GM18508 (cell line): ENCODE measurements around the gene CEND1.

ENCODE experiments used
- ATAC-seq: cut with Tn5 transposase; IDR thresholded peaks from one replicate; pipeline ENCODE4 v1.9.1; 2021; ENCODE audit warnings: moderate number of reproducible peaks; ENCODE audit not compliant: insufficient read depth, unreplicated experiment

CEND1 gene

GRCh38 chr11:827897-828192, 38.0 kb upstream of the CEND1 start, which contains the start of gene CRACR2B:
TSS of gene CRACR2B (plus strand) at chr11:827919. CDS start at chr11:828608, 689 bp downstream.
- ATAC-seq = no peak

GRCh38 chr11:827146-827896, 37.4 kb upstream of the CEND1 start:
- ATAC-seq = no peak

DNA sequence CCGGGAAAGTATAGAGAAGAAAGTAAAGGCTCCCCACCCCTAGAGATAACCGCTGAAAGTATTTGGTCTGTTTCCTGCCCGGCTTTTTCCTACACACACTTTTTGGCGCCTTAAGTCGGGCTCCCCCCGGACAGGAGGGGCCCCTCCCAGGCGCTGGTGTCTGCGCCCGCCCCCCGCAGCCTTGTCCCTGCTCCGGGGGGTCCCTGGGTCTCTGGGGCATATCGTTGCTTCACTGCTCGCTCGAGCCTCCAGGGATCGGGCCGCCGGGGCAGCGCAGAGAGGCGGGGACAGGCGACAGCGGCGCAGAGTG, 36.9 kb upstream of the CEND1 start:
- no peak for ATAC-seq

- ATAC-seq = no peak
These were observed 36.3 kb upstream of the CEND1 start for GRCh38 chr11:826227-826621.

DNA sequence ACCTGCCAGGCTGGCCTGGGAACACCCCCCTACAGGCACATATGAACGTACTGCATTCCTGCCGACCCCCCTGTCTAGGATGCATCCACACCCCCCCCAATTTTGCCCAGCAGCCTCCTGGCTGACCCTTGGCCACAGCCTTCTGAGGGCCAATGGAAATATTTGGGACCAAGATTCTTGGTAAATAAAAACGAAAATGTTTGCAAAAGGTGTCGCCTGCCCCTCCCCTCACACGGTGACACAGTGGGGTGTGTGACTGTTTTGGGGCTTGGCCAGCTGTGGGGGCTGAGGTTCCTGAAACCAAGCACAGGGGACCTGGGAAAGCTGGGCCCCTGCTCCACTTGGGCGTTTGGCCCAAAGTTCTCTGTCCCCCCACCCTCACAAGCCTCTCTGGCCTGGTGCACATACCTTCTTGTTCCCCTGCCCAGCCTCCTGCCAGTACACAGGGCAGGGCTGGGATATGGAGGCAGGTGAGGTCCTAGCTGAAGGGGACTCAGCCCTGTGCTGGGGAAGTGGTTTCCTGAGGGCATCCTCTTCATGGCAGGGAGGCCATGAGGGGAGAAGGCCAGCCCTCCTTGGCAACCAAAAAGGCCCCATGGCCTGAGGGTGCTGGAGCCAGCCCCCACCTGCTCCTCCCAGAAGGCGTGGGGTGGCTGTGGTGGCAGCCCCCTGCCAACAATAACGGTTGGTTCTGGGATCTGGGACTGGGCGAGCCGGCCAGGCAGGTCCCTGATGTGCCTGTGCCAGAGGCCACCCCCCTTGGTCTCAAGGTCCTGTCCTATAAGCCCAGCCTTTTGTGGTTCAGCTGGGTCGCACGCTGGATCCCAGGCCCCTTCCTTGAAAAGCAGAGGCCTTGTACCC, 35.7 kb upstream of the CEND1 start:
- ATAC-seq = no peak

GRCh38 chr11:824942-825341, 35.1 kb upstream of the CEND1 start:
- no peak for ATAC-seq

DNA sequence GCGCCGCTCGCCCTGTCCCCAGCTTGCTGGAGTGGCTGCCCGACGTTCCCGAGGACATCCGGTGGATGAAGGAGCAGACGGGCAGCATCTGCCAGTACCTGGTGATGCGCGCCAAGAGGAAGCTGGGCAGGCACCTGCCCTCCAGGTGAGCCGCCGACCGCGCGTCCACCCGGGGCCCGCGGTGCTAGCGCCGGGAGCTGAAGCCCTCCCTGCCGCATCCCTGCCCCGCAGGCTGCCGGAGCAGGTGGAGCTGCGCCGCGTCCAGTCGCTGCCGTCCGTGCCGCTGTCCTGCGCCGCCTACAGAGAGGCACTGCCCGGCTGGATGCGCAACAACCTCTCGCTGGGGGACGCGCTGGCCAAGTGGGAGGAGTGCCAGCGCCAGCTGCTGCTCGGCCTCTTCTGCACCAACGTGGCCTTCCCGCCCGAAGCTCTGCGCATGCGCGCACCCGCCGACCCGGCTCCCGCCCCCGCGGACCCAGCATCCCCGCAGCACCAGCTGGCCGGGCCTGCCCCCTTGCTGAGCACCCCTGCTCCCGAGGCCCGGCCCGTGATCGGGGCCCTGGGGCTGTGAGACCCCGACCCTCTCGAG, 34.5 kb upstream of the CEND1 start:
- no peak for ATAC-seq

GRCh38 chr11:823441-824291, 33.8 kb upstream of the CEND1 start:
- no peak for ATAC-seq

DNA sequence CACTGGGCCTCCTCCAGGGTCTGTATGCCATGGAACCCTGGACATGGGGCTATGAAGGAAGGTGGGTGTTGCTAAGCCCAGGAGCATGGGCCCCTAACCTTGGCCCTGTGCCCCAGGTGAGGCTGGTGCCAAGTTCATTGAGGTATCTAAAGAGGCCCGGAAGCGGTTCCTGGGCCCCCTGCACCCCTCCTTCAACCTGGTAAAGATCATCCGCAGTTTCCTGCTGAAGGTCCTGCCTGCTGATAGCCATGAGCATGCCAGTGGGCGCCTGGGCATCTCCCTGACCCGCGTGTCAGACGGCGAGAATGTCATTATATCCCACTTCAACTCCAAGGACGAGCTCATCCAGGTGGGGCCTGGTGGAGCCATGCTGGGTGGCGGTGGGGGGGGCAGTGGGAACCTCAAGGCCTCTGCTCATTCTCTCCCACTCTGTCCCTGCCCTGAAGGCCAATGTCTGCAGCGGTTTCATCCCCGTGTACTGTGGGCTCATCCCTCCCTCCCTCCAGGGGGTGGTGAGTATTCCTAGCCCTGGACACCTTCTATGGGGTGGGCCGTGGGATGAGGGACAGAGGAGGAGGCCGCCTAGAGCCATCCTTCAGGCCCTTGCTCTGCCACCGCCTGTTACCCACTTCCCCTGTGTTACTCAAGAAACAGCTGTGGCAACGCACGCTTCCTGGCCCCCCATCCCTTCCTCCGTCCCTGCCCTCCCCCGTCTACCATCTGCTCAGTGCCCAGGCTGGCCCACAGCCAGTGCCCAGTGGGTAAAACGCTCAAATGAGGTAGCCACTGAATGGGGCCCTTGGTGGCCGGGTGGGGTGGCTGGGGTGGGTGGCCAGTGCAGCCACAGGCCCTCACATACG, 31.9 kb upstream of the CEND1 start:
- no peak for ATAC-seq

DNA sequence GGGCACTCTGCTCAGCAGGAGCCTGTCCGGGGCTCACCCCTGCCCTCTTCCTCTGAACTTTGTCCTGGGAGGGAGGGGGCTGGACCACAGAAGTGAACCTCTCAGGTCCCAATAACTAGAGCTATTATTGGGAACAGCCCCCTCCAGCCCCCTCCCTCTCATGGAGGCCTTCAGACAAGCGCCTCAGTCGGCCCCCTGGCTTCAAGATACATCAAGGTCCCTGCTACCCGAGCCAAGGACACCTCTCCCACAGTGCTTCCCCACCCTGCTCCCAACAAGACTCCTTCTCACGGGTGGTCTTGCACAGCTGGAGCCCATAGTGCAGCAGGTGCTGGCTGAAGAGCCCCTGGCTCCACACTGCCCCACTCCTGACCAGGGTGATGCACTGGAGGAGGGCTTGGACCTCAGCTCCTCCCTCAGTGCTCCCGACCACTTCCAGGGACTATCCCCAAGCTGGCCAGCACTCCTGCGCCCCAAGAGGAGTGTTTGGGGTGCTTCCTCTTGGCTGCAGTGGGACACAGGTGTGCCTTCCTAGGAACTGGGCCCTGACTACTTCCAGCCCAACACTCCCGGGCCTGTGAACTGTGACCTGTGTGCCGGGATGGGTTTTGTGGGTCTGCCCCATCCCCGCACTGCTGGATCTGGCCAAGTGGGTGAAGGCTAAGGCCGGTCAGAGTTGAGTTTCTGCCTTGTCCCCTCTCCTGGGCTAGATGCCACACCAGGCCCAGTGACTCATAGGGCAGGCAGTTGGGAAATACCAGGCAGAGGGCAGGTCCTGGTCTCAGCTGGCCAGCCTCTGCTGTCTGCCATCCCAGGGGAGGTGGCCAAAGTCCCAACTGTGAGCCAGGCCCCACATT, 31.0 kb upstream of the CEND1 start:
- ATAC-seq = no peak

DNA sequence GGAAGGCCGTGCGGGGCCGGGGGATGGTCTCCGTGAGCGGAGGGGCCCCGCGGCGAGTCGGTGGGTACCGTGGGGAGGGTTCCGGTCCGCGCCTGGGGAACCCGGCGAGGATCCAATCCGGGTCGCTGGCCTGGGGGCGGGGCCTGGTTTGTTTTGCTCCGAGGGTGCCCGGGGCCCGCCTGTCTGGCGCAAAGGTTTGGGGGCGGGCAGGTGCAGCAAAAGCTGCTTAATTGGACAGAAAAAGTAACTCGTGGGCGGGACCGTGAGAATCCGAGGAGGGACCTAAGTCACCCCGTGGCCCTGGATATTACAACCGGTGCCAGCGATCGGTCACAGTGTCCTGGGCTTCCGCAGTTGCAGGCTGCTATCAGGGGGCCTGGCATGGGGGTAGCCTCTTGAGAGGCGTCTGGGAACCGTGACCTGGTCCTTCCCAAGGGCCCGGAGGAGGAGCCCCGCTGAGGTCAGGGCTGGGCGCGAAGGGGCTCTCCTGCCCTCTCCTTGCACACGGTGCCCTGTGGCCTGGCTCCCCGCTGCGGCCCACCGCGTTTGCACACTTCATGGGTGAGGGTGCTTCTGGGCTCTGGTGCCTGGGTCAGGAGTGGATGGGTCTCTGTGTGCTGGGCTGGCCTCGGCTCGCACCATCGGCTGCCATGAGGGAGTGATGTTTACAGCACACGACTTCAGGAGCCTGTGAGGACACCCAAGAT, 30.2 kb upstream of the CEND1 start:
- no peak for ATAC-seq

DNA sequence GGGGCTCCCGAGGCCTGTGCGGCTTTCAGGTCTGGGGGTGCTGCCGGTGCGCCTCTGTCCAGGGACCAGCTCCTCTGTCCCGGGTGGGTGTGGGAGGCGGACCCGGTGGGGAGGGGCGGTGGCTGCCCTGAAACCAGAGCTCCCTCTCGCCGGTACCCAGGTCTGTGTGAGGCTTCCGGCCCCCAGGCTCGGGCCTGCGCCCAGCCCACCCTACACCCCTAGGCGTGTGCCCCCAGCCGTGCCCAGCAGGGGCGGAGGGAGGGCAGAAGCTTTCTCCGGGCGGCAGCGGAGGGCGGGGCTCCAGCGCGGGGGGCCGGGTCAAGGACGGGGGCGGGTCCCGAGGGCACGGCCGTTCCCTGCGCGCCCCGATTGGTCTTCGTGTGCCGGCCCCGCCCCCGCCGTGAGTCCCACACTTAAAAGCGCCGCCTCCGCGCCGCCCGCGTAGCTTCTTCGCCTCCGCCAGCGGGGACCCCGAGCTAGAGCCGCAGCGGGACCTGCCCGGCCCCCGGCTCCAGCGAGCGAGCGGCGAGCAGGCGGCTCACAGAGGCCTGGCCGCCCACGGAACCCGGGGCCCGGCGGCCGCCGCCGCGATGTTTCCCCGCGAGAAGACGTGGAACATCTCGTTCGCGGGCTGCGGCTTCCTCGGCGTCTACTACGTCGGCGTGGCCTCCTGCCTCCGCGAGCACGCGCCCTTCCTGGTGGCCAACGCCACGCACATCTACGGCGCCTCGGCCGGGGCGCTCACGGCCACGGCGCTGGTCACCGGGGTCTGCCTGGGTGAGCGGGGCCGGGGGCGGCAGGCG, 29.4 kb upstream of the CEND1 start:
- no peak for ATAC-seq

GRCh38 chr11:818396-819128, 28.7 kb upstream of the CEND1 start, which contains the start of gene PNPLA2:
TSS of gene PNPLA2 (plus strand) at chr11:818914. CDS start at chr11:819719, 805 bp downstream.
- ATAC-seq = no peak

- ATAC-seq = no peak
These were observed 26.5 kb upstream of the CEND1 start for GRCh38 chr11:816433-816779.

DNA sequence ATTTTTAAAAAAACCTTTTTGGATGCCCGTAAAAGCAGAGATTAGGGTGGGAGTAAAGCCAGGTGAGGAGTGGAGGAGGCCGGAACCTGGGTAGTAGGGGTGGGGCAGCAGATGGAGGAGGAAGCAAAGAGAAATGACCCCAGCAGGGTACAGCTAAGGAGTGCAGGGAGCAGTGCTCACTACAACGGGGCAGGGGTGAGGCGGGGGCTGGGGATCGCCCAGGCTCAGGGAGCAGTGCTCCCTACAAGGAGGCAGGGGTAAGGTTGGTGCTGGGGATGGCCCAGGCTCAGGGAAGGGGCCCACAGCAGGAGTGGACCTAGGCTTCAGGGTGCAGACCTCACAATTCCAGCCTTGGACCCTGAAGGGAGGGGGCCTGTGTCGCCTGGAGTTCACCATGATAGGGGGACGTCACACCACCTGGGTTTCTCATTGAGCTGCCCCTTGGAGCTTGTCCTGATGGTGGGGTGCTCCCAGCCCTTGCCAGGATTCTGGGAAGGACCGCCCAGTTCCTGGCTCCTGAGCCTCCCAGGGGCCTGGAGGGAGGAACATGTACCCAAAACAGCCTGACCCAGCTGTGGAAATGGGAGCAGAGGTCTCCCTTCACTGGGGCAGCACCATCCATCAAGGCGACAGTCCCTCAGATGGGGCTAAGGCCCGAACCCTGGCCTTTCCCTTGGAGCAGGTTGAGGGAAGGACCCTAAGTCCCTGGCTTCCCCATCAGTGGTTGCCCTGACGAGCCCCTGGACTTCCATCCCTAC, 26.0 kb upstream of the CEND1 start:
- ATAC-seq = no peak

DNA sequence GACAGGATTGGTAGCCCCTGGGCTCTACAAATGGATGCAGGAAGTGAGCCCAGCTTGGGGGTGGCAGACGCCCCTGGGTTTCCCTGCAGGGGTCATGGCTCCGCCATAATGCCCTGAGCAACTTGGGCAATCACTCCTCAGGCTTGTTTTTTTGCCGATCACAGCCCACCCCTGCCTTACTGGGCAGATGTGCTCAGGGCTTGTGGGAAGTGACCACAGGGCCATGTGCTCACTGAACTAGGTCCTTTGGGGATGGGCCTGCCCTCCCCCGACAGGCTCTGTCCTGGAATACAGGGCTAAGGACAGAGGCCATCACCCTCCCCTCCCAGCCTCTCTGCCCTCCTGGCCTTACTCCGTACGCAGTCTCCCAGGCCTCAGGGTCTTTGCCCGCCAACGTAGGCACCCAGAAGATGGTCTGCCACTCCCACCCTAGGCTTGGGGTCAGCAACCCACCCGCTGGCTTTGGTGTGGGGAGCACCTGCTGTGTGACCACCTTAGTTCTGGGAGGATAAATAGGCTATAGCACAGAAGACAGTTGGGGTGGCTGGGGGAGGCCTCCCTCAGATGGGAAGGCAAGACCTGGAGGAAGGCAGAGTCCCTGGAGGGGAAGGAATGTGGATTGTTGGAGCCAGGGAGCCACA, 23.7 kb upstream of the CEND1 start:
- no peak for ATAC-seq
